Pulmonary artery endothelial cell (primary cell): ENCODE results near the gene PDC. TPM values are rescaled to one million over a fixed set of nuclear protein-coding genes. Genes with fewer than 3 reads are reported as not detected.

Experiments used
- DNase-seq: peaks from one replicate; pipeline ENCODE4 v3.0.0-alpha.2; 2011; ENCODE audit warnings: low read depth, low spot score
- total RNA-seq: library from RNA; depleted of rRNA; stranded (reverse); fragments of >200 nt; gene quantifications from 2 replicates; pipeline ENCODE4 v1.2.3, GENCODE V29; 2014

Gene PDC
- total RNA-seq = not detected in 2 replicates

GRCh38 chr1:186461014-186461413, at the start of gene PDC:
Gene PDC (minus strand): TSS chr1:186461114. CDS start chr1:186449459, 11,655 bp downstream.
- no peak for DNase-seq

- DNase-seq = no peak
Observed at GRCh38 chr1:186503190-186503589, 42.3 kb upstream of the PDC start.

- DNase-seq = no peak
Observed at GRCh38 chr1:186502087-186502486, 41.2 kb upstream of the PDC start.

- no peak for DNase-seq
Observed at GRCh38 chr1:186500804-186501203, 39.9 kb upstream of the PDC start.

GRCh38 chr1:186499571-186499970, 38.7 kb upstream of the PDC start:
- DNase-seq = no peak

GRCh38 chr1:186498695-186499389, 37.9 kb upstream of the PDC start:
- no peak for DNase-seq

- no peak for DNase-seq
Observed at GRCh38 chr1:186498071-186498470, 37.2 kb upstream of the PDC start.

- DNase-seq = no peak
Observed at GRCh38 chr1:186497651-186498050, 36.7 kb upstream of the PDC start.

GRCh38 chr1:186496171-186496851, 35.4 kb upstream of the PDC start:
- no peak for DNase-seq

GRCh38 chr1:186494832-186495271, 33.9 kb upstream of the PDC start:
- DNase-seq = no peak

- no peak for DNase-seq
Observed at GRCh38 chr1:186492531-186493291, 31.8 kb upstream of the PDC start.

GRCh38 chr1:186491336-186491735, 30.4 kb upstream of the PDC start:
- no peak for DNase-seq

- DNase-seq = no peak
Observed at GRCh38 chr1:186487163-186487562, 26.2 kb upstream of the PDC start.

GRCh38 chr1:186486061-186486460, 25.1 kb upstream of the PDC start:
- DNase-seq = no peak

GRCh38 chr1:186483561-186483960, 22.6 kb upstream of the PDC start:
- no peak for DNase-seq

GRCh38 chr1:186482661-186483255, 21.8 kb upstream of the PDC start:
- DNase-seq = no peak

- no peak for DNase-seq
Observed at GRCh38 chr1:186481303-186481888, 20.5 kb upstream of the PDC start.

- no peak for DNase-seq
Observed at GRCh38 chr1:186479162-186479561, 18.2 kb upstream of the PDC start.

GRCh38 chr1:186476264-186477040, 15.5 kb upstream of the PDC start:
- DNase-seq = peak; percentile 73

- no peak for DNase-seq
Observed at GRCh38 chr1:186474208-186474607, 13.3 kb upstream of the PDC start.

GRCh38 chr1:186473047-186473446, 12.1 kb upstream of the PDC start:
- no peak for DNase-seq
